Heart right ventricle (tissue), 16 donors: ENCODE measurements around the gene DYRK2. TPM values are rescaled to one million over a fixed set of nuclear protein-coding genes. Genes with fewer than 3 reads are reported as not detected.

ENCODE experiments used
- ATAC-seq, 8 donors: fragments of 200-7000 bp; cut with Tn5 transposase; one replicate each; pipeline ENCODE4 v1.9.1; 2020; ENCODE audit warnings: mild to moderate bottlenecking in 8 of 8, moderate library complexity in 8 of 8, moderate number of reproducible peaks in 1 of 8
- DNase-seq, 2 donors: peaks; one replicate each; pipeline ENCODE4 v3.0.0-alpha.2; 2020
- H3K27ac ChIP-seq, 10 donors: fragments of 200-600 bp; sonication (generic) in 2 of 10; one replicate each; pipeline versions ENCODE4 v1.5.0 to v1.8.0; 2020 to 2022; ENCODE audit warnings: mild to moderate bottlenecking in 3 of 10
- H3K27me3 ChIP-seq, 7 donors: fragments of 200-600 bp; one replicate each; pipeline ENCODE4 v1.8.0; 2021 to 2022; ENCODE audit warnings: mild to moderate bottlenecking in 2 of 7
- H3K36me3 ChIP-seq, 9 donors: fragments of 200-600 bp; sonication (generic) in 1 of 9; one replicate each; pipeline versions ENCODE4 v1.5.0 to v1.8.0; 2020 to 2022; ENCODE audit warnings: mild to moderate bottlenecking in 2 of 9
- H3K4me1 ChIP-seq, 9 donors: fragments of 200-600 bp; sonication (generic) in 1 of 9; one replicate each; pipeline versions ENCODE4 v1.5.0 to v1.8.0; 2020 to 2022; ENCODE audit warnings: mild to moderate bottlenecking in 4 of 9
- H3K4me3 ChIP-seq, 10 donors: fragments of 200-600 bp; sonication (generic) in 2 of 10; one replicate each; pipeline versions ENCODE4 v1.5.0 to v1.8.0; 2020 to 2022; ENCODE audit warnings: mild to moderate bottlenecking in 7 of 10, moderate library complexity in 2 of 10
- H3K9me3 ChIP-seq, 11 donors: fragments of 200-600 bp in 10 of 11; sonication (generic) in 2 of 11; one replicate each; pipeline versions ENCODE4 v1.5.0 to v1.8.0; 2013 to 2022; ENCODE audit warnings: mild to moderate bottlenecking in 2 of 11, control low read depth in 1 of 11, moderate library complexity in 1 of 11
- WGBS, 2 donors: extraction: QIAGEN DNeasy Blood & Tissue Kit; methylation state at CpG; one replicate each; pipeline ENCODE4 v1.1.7; 2013; ENCODE audit warnings: inconsistent platforms in 1 of 2; 5-methylcytosine and 5-hydroxymethylcytosine counted together
- intact Hi-C, 10 donors: fragments of 100-400 bp; cut with DNase I; formaldehyde crosslinking; loops; one replicate each; pipeline versions ENCODE4 v1.11.1 to v1.14.2; 2022
- long read RNA-seq, 3 donors: library from polyadenylated mRNA; unstranded; transcript quantifications; one replicate each; pipeline ENCODE4 v2.0.0, GENCODE V29; 2020 to 2021
- polyA plus RNA-seq, 2 donors: library from polyadenylated mRNA; stranded (reverse); fragments of 200-250 nt; gene quantifications; one replicate each; pipeline ENCODE4 v1.2.3, GENCODE V29; 2013
- total RNA-seq, 10 donors: library from RNA; stranded (reverse); fragmentation: NEBNext Ultra II Directional in 3 of 10; extraction: Animal tissue kit (Norgen Biotek cat#: 25700) in 3 of 10; gene quantifications; one replicate each; pipeline versions ENCODE4 v1.2.1 to v1.2.4, GENCODE V29; 2021 to 2023
- TF ChIP-seq, protein P1 (sequence below), 9 donors: fragments of 200-600 bp; sonication (generic) in 2 of 9; IDR thresholded peaks; one replicate each; pipeline versions ENCODE4 v1.5.0 to v1.8.0; 2021 to 2022; ENCODE audit warnings: antibody characterized with exemption in 9 of 9, mild to moderate bottlenecking in 5 of 9, moderate library complexity in 1 of 9
- donor health status: Arrhythmogenic right ventricular cardiomyopathy.
- donor health status: ischemic (EF 13 %, LVEDD 7.1; RV severe dilation, severe dysfunction).
- donor health status: healthy with polysubstance abuse.
- donor health status: DM: no; HTN: yes; CAD: no.
- donor health status: DM: no; HTN: no; CAD: no.
- donor health status: ischemic (EF 25% LVEDD 6.9; RV normal size, moderate dysfunction).
- donor health status: ischemic (EF 25% LVEDD 5.7; RV mildly dilated, moderate dysfunction).
- donor health status: healthy.
- donor health status: DM: yes; HTN: yes; CAD: no.
- donor health status: Ischemic cardiomyopathy.
- donor health status: ischemic (EF 35%, LVEDD 5.7; RV mildly dilated, moderate dysfunction).
- donor health status: nonischemic (EF 11% LVEDD 7.7; RV severe dilation, severe dysfunction).
- donor health status: DM: yes; HTN: yes; CAD: no.
- donor health status: PGD.
- donor health status: ischemic (EF 29% LVEDD 5.4; RV normal size, mild dysfunction).
- donor health status: nonischemic (EF 23%, LVEDD 6.1; RV moderate dilation, normal function).

DYRK2 gene
- total RNA-seq = 10 to 100 TPM; 30.0 to 55.8 (median 44.2) TPM
- polyA plus RNA-seq = 10 to 100 TPM in 1 of 2 donors, 1 to 10 TPM in 1; 6.4 to 10.1 TPM
- long read RNA-seq, donor 1, full-length matches to known transcripts = 62 of 72 reads
- long read RNA-seq, donor 1, partial matches to known transcripts = 6 of 72 reads
- long read RNA-seq, donor 1, other reads (novel, unspliced or antisense) = 4 of 72 reads
- long read RNA-seq, donor 2, full-length matches to known transcripts = 76 of 99 reads
- long read RNA-seq, donor 2, partial matches to known transcripts = 2 of 99 reads
- long read RNA-seq, donor 2, other reads (novel, unspliced or antisense) = 21 of 99 reads
- long read RNA-seq, donor 3, partial matches to known transcripts = 0 of 29 reads
- long read RNA-seq, donor 3, other reads (novel, unspliced or antisense) = 28 of 29 reads

DNA sequence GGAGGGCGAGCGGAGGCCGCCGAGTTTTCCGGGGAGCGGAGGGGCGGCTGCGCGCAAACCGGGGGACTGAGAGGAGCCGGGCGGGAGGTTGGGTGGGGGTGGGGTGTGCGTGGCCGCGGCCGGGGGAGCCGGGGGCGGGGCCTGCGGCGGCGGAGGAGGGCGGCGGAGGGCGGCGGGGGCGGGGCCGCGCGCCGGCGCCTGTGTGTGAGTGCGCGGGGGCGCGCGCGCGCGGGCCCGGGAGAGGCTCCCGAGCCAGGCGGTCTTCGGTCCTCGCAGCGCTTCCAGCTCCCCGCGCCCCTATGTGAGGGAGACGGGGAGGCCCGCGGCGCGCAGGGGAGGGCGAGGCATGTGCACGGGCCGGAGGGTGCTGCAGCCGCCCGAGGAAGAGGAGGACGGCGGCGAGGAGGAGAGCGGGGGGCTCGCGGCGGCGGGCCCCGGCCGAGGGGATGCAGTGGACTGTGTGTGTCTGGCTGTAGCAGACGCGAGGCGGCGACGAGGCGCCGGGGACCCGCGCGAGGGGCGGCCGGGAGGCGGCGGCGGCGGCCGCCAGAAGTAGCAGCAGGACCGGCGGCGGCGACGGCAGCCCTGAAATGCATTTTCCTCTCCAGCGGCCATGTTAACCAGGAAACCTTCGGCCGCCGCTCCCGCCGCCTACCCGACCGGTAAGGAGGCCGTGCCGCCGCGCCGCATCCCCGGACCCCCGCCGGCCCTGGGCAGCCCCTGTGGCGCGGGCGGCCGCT is at the start of gene DYRK2:
DYRK2 (plus strand) TSS at position 225 of the 740 bp plus-strand sequence; CDS start at position 614, 389 bp downstream.
- ATAC-seq (peak; percentile 60 to 79 (median 70)), DNase-seq (peak; percentile 79 to 85)
- Histone ChIP-seq H3K27me3 (no peaks in the 10 kb centered on the region), H3K4me1 (peaks cover 0 to 45% (median 39%) of the 10 kb centered on the region in 9 donors), H3K9me3 (no peaks in the 10 kb centered on the region), H3K4me3 (peak within 1 kb of the TSS; percentile 51 to 99 (median 91)), H3K36me3 (peaks cover 0 to 11% (median 0%) of the 10 kb centered on the region in 9 donors), H3K27ac (peak within 1 kb of the TSS; percentile 95 to 99 (median 98))
- intact Hi-C loops = loop anchor here in 8 of 10 donors (1.0 to 10.0 kb wide), 8 partner anchors 204 to 381 kb away; partner anchors contain the start of gene CAND1 (in 1 of the 8)
- WGBS, 2 donors = 1% methylated on average over 36 to 103 of the region's 109 CpGs
- TF ChIP-seq, protein P1, sequence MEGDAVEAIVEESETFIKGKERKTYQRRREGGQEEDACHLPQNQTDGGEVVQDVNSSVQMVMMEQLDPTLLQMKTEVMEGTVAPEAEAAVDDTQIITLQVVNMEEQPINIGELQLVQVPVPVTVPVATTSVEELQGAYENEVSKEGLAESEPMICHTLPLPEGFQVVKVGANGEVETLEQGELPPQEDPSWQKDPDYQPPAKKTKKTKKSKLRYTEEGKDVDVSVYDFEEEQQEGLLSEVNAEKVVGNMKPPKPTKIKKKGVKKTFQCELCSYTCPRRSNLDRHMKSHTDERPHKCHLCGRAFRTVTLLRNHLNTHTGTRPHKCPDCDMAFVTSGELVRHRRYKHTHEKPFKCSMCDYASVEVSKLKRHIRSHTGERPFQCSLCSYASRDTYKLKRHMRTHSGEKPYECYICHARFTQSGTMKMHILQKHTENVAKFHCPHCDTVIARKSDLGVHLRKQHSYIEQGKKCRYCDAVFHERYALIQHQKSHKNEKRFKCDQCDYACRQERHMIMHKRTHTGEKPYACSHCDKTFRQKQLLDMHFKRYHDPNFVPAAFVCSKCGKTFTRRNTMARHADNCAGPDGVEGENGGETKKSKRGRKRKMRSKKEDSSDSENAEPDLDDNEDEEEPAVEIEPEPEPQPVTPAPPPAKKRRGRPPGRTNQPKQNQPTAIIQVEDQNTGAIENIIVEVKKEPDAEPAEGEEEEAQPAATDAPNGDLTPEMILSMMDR (IDR thresholded peaks at IDR 0.05) = peak in 6 of 9 donors; percentile 8 to 47 (median 21)

- Histone ChIP-seq H3K27me3 (no peaks in the 10 kb centered on the region), H3K36me3 (no peaks in the 10 kb centered on the region), H3K9me3 (no peaks in the 10 kb centered on the region), H3K4me3 (no peak overlapping the region), H3K4me1 (no peaks in the 10 kb centered on the region), H3K27ac (no peak overlapping the region)
- ATAC-seq (no peak), DNase-seq (no peak)
- 84 to 91% methylated on average over 6 of the region's 6 CpGs for WGBS, 2 donors
- intact Hi-C loops = loop anchor here in 1 of 10 donors (10.0 kb wide), 1 partner anchor 45 kb away; no protein-coding TSS in a partner anchor
- TF ChIP-seq, protein P1 (IDR thresholded peaks at IDR 0.05) = no peak
Measured at GRCh38 chr12:67599691-67600090, 48.9 kb upstream of the DYRK2 start.

GRCh38 chr12:67601126-67601525 is 47.4 kb upstream of the DYRK2 start:
- WGBS, 2 donors = 80 to 85% methylated on average over 1 of the region's 1 CpG

More at GRCh38 chr12:67601126-67601525, 47.4 kb upstream of the DYRK2 start:
- H3K27ac ChIP-seq = no peak overlapping the region
- ATAC-seq (no peak), DNase-seq (no peak)
- H3K27me3 ChIP-seq = no peaks in the 10 kb centered on the region
- intact Hi-C loops = loop anchor here in 1 of 10 donors (10.0 kb wide), 1 partner anchor 46 kb away; no protein-coding TSS in a partner anchor
- no peaks in the 10 kb centered on the region for H3K36me3 ChIP-seq
- H3K4me1 ChIP-seq = no peaks in the 10 kb centered on the region
- TF ChIP-seq, protein P1 (IDR thresholded peaks at IDR 0.05) = no peak
- H3K9me3 ChIP-seq = no peaks in the 10 kb centered on the region
- no peak overlapping the region for H3K4me3 ChIP-seq
